ENCODE data around the gene THAP6.
"Not testable (repeated sequence)": the region's sequence is repeated elsewhere in the genome, so short reads cannot be mapped to it uniquely, and the experiment has no call there.

The THAP6 gene

GRCh38 chr4:75527482-75527881 lies 13.2 kb downstream of the THAP6 start:
- no peak for DNase-seq

DNA sequence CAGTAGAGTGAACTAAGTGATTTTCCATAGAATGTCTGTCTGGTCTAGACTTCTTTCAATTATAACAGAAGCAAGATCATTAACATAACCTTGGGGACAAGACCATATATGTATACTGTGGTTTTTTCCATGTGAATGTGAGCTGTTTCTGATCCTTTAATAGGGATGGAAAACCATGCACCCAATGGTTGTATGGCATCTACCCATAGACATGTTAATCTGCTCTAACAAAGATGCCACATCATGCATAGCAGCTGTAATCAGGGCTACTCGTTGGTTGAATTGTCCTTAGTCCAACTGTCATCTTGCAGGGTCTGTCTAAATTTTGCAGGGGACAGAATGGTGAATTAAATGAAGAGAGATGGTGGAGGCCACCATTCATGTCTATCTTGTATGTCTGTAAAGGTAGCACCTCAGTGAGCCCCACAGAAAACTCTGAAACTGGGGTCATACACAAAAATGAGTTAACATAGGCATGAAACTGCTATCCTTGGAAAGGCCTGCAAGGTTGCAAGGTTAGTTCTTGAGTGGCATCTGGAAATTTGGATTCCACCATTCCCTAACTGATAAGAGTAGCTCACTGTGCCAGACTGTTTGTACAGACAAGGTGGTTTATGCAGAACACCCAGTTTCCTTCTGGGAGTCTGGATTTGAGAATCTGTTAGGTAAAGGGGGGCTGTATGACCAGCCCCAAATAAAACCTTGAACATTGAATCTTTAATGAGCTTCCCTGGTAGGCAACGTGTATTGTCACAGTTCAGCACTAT lies 16.5 kb downstream of the THAP6 start:
- no peak for DNase-seq

- DNase-seq, result not testable (repeated sequence)
These were observed 17.4 kb downstream of the THAP6 start for GRCh38 chr4:75531536-75532143.

GRCh38 chr4:75533339-75533887 lies 19.1 kb downstream of the THAP6 start:
- not testable (repeated sequence) for DNase-seq

DNA sequence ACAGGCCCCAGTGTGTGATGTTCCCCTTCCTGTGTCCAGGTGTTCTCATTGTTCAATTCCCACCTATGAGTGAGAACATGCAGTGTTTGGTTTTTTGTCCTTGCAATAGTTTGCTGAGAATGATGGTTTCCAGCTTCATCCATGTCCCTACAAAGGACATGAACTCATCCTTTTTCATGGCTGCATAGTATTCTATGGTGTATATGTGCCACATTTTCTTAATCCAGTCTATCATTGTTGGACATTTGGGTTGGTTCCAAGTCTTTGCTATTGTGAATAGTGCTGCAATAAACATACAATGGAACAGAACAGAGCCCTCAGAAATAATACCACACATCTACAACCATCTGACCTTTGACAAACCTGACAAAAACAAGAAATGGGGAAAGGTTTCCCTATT lies 19.7 kb downstream of the THAP6 start:
- not testable (repeated sequence) for DNase-seq

DNA sequence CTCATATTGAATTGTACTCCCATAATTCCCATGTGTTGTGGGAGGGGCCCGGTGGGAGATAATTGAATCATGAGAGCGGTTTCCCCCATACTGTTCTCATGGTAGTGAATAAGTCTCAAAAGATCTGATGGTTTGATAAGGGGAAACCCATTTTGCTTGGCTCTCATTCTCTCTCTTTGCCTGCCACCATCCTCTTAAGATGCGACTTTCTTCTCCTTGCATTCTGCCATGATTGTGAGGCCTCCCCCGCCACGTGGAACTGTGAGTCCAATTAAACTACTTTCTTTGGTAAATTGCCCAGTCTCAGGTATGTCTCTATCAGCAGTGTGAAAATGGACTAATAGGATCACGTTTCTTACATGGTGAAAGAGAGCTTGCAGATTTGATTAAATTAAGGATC lies 23.0 kb downstream of the THAP6 start:
- not testable (repeated sequence) for DNase-seq

GRCh38 chr4:75542824-75543223 lies 28.6 kb downstream of the THAP6 start:
- DNase-seq, result no peak

DNA sequence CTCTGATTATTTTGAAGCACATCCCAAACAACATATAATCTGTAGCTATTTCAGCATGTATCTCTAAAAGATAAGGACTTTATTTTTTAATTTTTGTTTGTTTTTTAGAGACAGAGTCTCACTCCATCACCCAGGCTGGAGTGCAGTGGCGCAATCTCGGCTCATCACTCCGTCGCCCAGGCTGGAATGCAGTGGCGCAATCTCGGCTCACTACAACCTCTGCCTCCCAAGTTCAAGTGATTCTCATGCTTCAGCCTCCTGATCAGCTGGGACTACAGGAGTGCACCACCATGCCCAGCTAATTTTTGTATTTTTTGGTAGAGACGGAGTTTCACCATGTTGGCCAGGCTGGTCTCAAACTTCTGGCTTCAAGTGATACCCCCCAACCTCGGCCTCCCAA lies 29.9 kb downstream of the THAP6 start:
- DNase-seq, result not testable (repeated sequence)

DNA sequence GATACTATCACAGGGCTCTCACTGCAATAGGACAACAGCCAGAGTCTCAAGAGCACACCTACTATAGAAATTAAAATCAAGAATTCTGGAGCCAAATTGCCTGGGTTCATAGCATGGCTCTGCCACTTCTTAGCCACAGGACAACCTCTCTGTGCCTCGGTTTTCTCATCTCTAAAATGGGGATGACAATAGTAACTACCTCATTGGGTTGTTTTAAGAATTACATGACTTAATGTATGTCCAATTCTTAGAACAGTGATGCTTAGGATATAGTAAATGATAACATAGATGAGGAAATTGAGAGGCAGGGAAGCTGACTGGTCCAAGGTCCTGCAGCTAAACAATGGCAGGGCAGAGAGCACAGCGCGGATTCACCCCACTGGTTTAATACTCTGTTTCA lies 30.6 kb downstream of the THAP6 start:
- DNase-seq, result no peak

- no peak for DNase-seq
These were observed 31.3 kb downstream of the THAP6 start for GRCh38 chr4:75545526-75545925.

DNA sequence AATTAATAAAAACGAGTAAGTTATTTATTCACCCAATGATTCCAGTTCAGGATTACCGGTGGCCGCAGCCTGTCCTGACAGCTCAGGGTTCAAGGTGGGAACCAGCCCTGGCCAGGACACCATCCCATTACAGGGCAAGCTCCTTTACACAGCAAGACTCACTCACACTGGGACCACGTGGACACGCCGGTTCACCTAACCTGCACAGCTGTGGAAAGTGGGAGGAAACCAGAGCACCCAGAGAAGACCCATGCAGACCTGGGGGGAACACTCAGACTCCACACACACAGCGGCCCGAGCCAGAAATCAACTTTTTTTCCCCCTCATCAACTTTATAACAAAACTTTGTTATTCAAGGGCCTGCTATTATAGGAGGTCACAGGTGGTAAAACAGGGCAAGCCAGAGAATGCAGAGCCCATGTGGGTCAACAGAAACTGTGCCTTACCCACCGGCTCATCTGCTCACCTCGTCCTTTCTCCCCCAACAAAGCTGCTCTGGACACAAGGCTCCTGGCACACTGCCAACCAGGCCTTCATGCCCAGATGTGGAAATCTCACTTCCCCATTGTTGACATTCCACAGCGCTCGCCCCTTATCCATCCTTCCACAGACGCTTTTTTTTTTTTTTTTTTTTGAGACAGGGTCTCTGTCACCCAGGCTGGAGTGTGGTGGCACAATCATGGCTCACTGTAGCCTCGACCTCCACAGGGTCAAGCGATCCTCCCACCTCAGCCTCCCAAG lies 33.5 kb downstream of the THAP6 start:
- no peak for DNase-seq

DNA sequence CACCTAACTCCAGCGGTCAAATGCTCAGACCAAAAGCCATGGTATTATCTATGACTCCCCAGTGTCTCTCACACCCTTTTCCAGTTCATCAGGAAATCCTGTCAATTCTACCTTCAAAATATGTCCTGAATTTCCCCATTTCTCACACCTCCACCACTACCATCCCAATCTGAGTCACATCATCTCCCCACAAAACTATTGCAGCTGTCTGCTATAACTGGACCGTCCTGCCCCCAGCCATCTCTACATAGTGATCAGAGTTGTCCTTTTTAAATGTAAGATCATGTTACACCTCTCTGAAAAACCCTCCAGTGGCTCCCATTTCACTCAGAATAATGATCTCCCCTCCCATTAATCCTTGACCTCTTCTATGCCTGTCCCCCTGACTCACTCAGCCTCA lies 34.7 kb downstream of the THAP6 start:
- DNase-seq, result no peak

DNA sequence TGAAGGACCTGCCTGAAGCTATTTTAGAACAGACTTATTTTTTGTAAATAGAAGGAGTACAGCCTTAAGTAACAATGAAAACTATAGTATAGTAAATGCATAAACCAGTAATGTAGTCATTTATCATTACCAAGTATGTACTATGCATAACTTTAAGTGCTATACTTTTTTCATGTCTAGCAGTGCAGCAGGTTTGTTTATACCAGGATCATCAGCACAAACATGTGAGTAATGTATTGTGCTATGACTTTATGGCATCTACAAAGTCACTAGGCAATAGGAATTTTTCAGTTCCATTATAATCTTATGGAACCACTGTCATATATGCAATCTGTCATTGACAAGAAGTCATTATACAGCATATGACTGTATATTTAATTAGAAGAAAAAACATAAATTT lies 38.2 kb downstream of the THAP6 start:
- DNase-seq, result no peak

DNA sequence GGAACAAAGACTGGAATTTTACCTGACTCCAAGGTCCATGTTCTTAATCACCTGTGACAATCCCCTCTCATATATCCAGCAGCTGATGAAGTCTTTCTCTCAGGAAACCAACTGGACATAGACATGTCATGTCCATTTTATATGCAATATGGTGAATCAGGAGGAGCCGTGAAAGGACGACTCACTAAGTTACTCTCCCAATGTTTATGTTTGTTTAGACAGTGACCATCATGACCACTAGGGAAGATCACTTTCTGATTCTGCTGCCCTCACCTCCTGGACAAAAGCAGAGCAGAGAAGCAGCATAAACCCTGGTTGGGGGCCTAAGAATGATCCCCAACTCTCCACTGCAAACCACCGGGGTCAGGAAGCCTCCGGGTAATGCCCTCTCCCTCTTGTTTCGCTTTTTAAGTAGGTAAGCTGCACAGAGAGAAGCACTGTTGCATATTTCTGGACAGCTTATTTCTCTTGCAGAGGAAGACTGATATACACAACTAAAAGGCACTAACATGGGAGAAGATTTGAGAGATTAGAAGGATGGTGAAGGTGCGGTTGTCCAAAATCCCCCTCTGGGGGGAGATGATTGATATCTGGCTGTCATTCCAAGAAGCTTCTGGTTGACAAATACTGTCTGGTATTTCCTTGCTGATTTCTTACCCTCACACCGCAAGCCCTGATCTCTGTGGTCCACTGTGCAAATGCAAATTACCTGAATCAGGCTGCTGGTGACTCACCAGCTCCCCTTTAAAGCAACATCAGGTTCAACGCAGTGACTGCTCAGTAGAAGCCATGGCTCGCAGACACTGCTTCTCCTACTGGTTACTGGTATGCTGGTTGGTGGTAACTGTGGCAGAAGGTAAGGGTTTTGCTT lies 41.3 kb downstream of the THAP6 start, which contains the start of gene ODAPH:
Gene ODAPH (plus strand): TSS at position 773 of the 871 bp plus-strand sequence. CDS start 17 bp downstream, at position 790.
- no peak for DNase-seq

DNA sequence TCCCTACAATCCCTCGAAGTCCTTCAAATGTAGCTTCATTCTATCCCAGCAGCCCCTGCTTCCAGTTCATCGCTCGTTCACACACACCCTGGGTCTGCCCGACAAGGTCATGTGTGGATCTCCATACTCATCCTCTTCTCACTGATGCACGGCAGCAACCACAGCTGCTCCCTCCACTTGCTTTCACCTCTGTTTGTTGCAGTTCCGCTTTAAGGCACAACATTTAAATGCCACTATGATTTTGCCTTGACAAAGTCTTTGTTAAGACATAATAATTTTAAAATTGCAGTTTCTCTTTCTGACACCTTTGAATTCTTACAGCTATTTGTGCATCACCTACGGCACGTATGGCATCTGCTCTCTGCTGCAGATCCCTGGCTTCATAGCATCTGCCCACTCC lies 43.4 kb downstream of the THAP6 start:
- no peak for DNase-seq

DNA sequence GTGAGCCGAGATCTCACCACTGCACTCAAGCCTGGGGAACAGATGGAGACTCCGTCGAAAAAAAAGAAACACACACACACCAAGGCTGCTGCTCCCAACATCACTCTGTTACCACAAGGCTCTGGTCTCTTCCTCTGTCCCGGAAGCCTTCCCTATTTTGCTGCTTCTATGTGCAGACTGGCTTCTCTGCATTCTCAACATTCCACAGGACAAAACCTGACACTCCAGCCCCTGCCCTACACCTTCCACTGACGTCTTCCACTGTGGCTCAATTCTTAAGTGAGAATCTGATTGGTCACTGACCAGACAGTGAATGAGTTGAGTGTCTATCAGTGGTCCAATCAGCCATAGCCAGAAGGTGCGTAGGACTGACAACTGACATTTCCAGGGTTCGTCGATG lies 47.5 kb downstream of the THAP6 start:
- no peak for DNase-seq

DNA sequence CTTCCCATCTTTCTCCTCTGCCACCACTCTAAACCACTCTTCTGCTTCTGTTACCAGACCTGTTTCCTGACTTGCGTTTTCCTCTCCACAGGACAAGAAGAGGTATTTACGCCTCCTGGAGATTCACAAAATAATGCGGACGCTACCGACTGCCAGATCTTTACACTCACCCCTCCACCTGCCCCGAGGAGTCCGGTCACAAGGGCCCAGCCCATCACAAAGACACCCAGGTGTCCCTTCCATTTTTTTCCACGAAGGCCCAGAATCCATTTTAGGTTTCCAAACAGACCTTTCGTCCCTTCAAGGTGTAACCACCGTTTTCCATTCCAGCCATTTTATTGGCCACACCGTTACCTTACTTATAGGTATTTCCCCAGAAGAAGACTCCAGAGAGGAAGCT lies 49.8 kb downstream of the THAP6 start:
- DNase-seq, result no peak

- DNase-seq, result no peak
These were observed 51.2 kb downstream of the THAP6 start for GRCh38 chr4:75565481-75565880.

- DNase-seq, result no peak
These were observed 52.6 kb downstream of the THAP6 start for GRCh38 chr4:75566911-75567310.

- DNase-seq, result no peak
These were observed 53.5 kb downstream of the THAP6 start for GRCh38 chr4:75567725-75568124.
